GM18951 (cell line): ENCODE results near the gene ZNF579.
"Not testable (repeated sequence)": the region's sequence is repeated elsewhere in the genome, so short reads cannot be mapped to it uniquely, and the experiment has no call there.

ENCODE experiments used
- POLR2A ChIP-seq: IDR thresholded peaks from 4 replicates; pipeline ENCODE4 v1.6.1; 2011; ENCODE audit warnings: mild to moderate bottlenecking; ENCODE audit not compliant: insufficient read length, insufficient read depth; ENCODE audit errors: extremely low read depth
- in situ Hi-C: fragments of 300-500 bp; cut with MboI; formaldehyde crosslinking; loops from one replicate; pipeline ENCODE4 v1.12.0; 2022; ENCODE audit warnings: low sequenced_read_pairs, mixed read lengths, inconsistent platforms; ENCODE audit not compliant: unreplicated experiment

Gene ZNF579

GRCh38 chr19:55581145-55581822 is 636 bp upstream of the ZNF579 start:
- in situ Hi-C loops: no loop called here
- TF ChIP-seq POLR2A: no peak

GRCh38 chr19:55579766-55580621 is 654 bp downstream of the ZNF579 start:
- in situ Hi-C loops: no loop called here
- no peak for TF ChIP-seq POLR2A

DNA sequence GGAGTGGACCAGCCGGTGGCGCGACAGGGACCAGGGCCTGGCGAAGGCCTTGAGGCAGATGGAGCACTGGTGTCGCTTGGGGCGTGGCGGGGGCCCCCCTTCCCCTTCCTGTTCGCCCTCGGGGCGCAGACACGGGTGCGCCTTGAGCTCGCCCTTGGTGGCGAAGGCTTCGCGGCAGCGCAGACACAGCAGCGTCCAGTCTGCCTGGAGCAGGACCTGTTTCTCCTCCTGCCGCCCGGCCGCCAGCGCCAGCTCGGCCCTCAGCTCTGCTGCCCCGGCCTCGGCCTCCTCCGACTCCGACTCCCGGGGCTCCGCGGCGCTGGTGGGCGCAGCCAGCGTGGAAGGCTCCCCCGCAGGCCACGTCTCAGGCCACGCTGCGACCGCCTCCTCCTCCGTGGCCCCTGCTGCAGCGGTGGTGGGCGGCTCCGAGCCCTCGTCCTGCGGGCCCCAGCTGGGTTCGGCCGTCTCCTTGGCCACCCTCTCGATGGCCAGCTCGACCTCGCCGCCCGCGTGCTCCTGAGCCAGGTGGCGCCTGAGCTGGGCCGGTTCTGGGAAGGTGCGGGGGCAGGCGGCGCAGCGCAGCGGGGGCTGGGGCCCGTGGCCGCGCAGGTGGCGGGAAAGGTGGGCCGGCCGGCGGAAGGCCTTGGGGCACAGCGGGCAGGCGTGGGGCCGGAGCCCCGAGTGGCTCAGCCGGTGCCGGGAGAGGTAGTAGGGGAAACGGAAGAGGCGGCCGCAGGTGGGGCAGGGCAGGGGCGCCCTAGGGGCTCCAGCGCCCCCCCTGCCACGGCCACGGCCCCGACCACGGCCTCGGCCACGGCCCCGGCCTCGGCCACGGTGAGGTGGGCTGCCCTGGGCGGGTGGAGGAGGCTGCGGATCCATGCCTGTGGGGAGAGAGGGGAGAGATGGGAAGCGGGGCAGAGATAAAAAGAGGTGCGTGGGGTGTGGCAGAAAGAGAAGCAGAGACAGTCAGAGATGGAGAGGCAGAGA is 1.6 kb downstream of the ZNF579 start:
- TF ChIP-seq POLR2A: no peak
- in situ Hi-C loops: no loop called here

- TF ChIP-seq POLR2A: no peak
Measured at GRCh38 chr19:55578031-55578760, 2.5 kb downstream of the ZNF579 start.

DNA sequence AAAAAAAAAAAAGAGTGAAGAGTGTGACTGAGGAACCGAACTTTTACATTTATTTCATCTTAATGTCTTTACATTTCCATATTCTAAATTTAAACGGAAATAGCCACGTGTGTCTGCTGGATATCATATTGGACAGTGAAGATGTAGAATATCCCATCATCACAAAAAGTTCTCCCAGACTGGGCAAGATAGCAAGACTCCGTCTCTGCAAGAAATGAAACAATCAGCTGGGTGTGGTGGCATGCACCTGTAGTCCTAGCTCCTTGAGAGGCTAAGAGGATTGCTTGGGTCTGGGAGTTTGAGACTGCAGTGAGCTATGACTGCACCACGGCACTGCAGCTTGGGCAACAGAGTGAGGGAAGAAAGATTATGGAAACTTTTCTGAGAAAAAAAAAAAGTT is 3.9 kb downstream of the ZNF579 start:
- TF ChIP-seq POLR2A: no peak
- in situ Hi-C loops: no loop called here

More at GRCh38 chr19:55578031-55578760, 2.5 kb downstream of the ZNF579 start:
- in situ Hi-C loops: no loop called here

DNA sequence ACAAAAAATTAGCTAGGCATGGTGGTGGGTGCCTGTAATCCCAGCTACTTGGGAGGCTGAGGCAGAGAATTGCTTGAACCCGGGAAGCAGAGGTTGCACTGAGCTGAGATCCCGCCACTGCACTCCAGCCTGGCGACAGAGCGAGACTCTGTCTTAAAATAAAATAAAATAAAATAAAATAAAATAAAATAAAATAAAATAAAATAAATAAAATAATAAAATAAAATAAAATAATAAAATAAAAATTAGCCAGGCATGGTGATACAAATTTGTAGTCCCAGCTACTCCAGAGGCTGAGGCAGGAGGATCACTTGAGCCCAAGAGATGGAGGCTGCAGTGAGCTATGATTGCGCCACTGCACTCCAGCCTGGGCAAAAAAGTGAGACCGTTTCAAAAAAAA is 6.7 kb downstream of the ZNF579 start:
- in situ Hi-C loops: not testable (repeated sequence)

DNA sequence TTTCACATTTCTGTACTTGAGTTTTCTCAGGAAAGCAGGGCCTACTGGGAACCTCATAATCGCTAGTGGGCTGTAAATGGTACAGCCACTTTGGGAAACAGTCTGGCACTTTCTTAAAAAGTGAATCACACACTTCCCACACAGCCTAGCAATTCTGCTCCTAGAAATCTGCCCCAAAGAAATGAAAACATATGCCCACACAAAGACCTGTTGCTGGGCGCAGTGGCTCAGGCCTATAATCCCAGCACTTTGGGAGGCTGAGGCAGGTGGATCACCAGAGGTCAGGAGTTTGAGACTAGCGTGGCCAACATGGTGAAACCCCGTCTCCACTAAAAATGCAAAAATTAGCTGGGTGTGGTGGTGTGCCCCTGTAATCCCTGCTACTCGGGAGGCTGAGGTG is 11.2 kb downstream of the ZNF579 start:
- in situ Hi-C loops: not testable (repeated sequence)

DNA sequence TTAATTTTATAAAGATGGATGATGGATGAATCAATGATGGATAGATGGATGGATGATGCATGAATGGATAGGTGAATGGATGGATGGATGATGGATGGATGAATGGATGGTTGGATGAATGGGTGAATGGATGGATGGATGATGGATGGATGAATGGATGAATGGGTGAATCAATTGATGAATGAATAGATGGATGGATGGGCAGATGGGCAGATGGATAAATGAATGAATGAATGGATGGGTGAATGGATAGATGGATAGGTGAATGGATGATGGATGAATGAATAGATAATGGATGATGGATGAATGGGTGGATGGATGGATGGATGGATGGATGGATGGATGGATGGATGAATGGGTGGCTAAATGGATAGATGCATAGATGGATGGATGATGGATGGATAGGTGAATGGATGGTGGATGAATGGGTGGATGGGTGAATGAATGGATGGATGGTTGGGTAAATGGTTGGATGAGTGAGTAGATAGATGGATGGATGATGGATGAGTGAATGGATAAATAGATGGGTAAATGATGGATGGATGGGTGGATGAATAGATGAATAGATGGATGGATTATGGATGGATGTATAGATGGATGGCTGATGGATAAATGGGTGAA is 12.8 kb downstream of the ZNF579 start:
- TF ChIP-seq POLR2A: no peak
- in situ Hi-C loops: no loop called here

DNA sequence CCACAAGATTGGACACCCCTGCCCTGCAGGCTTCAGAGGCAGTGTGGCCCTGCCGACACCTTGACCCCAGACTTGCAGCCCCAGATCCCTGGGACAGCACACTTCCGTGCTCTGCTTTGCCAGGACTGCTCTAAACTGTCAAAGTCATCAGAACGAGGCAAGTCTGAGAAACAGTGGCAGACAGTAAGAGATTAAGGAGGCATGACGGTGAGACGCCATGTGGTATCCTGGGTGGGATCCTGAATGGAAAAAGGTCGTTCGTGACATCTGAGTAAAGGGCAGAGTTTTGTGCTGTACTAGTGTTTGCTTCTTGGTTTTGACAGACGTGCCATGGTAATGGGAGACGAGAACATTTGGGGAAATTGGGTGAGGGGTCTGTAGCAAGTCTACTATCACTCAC is 13.8 kb downstream of the ZNF579 start:
- no peak for TF ChIP-seq POLR2A
- in situ Hi-C loops: no loop called here

DNA sequence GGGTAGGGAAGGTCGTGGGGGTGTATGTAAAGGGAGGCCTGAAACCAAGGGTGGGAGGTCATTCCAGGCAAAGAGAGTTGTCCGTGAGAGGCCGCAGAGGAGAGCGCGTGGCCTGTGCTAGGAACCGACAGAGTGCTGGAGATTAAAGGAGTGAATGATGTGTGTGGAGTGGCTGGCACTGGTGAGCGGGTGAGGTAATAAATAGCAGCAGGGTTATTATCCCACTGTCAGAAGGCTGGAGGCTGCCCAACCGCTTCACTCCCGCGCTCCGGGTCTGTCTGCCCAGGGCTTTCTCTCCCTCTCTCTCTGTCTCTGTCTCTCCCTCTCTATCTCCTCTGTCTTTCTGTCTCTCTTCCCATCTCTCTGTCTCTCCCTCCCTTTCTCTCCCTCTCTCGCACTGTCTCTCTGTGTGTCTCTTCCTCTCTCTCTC is 17.4 kb downstream of the ZNF579 start:
- in situ Hi-C loops: no loop called here
- no peak for TF ChIP-seq POLR2A

- in situ Hi-C loops: no loop called here
- TF ChIP-seq POLR2A: no peak
Measured at GRCh38 chr19:55559684-55560083, 21.0 kb downstream of the ZNF579 start.

DNA sequence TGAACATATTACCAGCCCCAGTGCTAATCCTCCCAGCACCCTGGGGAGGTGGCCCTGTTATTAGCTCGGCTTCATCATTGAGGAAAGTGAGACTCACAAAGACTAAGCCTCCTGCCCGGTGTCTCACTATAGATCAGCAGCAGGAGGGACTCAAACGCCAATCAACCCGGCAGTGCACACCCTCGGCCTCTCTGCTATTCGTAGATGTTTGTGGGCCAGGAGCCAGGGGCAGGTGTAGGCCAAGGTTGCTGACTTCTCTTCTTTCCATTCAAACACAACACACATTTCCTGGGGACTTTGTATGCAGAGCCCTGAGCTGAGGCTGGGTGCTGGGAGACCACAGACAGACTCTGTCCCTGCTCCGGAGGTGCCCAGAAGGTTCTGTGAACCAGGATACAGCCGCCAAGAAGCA is 25.9 kb downstream of the ZNF579 start:
- TF ChIP-seq POLR2A: no peak
- in situ Hi-C loops: no loop called here
